Liver (tissue), 9 donors: ENCODE results near the gene DGKD. TPM values are rescaled to one million over a fixed set of nuclear protein-coding genes. Genes with fewer than 3 reads are reported as not detected.

ENCODE experiments used
- DNase-seq: peaks from one replicate; pipeline ENCODE4 v3.0.0-alpha.2; 2017; ENCODE audit warnings: low spot score
- H3K27ac ChIP-seq, 2 donors: one replicate each; pipeline ENCODE4 v1.7.0; 2013; ENCODE audit warnings: inconsistent platforms in 2 of 2, low read length in 2 of 2, control low read depth in 1 of 2, low read depth in 1 of 2, mild to moderate bottlenecking in 1 of 2
- H3K27me3 ChIP-seq, 4 donors: one replicate each; pipeline versions ENCODE4 v1.6.1 to v1.7.0; 2013; ENCODE audit warnings: low read length in 3 of 4, inconsistent platforms in 1 of 4, mild to moderate bottlenecking in 1 of 4, moderate library complexity in 1 of 4; ENCODE audit not compliant: control insufficient read depth in 4 of 4, insufficient read depth in 4 of 4
- H3K36me3 ChIP-seq, 4 donors: one replicate each; pipeline versions ENCODE4 v1.6.1 to v1.7.0; 2013; ENCODE audit warnings: low read length in 3 of 4, mild to moderate bottlenecking in 3 of 4, low read depth in 1 of 4, moderate library complexity in 1 of 4; ENCODE audit not compliant: control insufficient read depth in 4 of 4, insufficient read depth in 3 of 4
- H3K4me1 ChIP-seq, 4 donors: one replicate each; pipeline versions ENCODE4 v1.6.1 to v1.7.0; 2013; ENCODE audit warnings: low read length in 3 of 4, mild to moderate bottlenecking in 3 of 4, moderate library complexity in 1 of 4; ENCODE audit not compliant: control insufficient read depth in 4 of 4, insufficient read depth in 4 of 4
- H3K4me3 ChIP-seq, 3 donors: one replicate each; pipeline versions ENCODE4 v1.6.1 to v1.7.0; 2013; ENCODE audit warnings: low read length in 3 of 3, control low read depth in 1 of 3, low read depth in 1 of 3, mild to moderate bottlenecking in 1 of 3
- H3K9ac ChIP-seq, 2 donors: one replicate each; pipeline ENCODE4 v1.7.0; 2013; ENCODE audit warnings: low read length in 2 of 2, mild to moderate bottlenecking in 2 of 2, moderate library complexity in 2 of 2, control low read depth in 1 of 2, low read depth in 1 of 2
- H3K9me3 ChIP-seq, 4 donors: one replicate each; pipeline versions ENCODE4 v1.6.1 to v1.7.0; 2013; ENCODE audit warnings: low read length in 3 of 4; ENCODE audit not compliant: control insufficient read depth in 4 of 4
- ATF3 ChIP-seq: IDR thresholded peaks from 2 replicates; pipeline ENCODE4 v1.6.1; 2016; ENCODE audit warnings: antibody characterized with exemption
- CTCF ChIP-seq: fragments of 150-350 bp; IDR thresholded peaks from 2 replicates; pipeline ENCODE4 v1.5.1; 2017; ENCODE audit warnings: improper control_type of control experiment, low read depth, low read length; ENCODE audit not compliant: missing input control
- EGR1 ChIP-seq, 2 donors: IDR thresholded peaks; 2 replicates each; pipeline ENCODE4 v1.6.1; 2016 to 2018; ENCODE audit warnings: antibody characterized with exemption in 2 of 2, low read depth in 2 of 2
- FOXA1 ChIP-seq: IDR thresholded peaks from 2 replicates; pipeline ENCODE4 v1.6.1; 2016; ENCODE audit warnings: antibody characterized with exemption
- FOXA2 ChIP-seq: IDR thresholded peaks from 2 replicates; pipeline ENCODE4 v1.6.1; 2016; ENCODE audit warnings: antibody characterized with exemption
- GABPA ChIP-seq, 2 donors: IDR thresholded peaks in 1 of 2; conservative IDR thresholded peaks in 1 of 2; 2 replicates each; pipeline ENCODE4 v1.6.1; 2016; ENCODE audit warnings: antibody characterized with exemption in 2 of 2, mild to moderate bottlenecking in 1 of 2, moderate library complexity in 1 of 2
- HNF4A ChIP-seq, 2 donors: conservative IDR thresholded peaks; 2 replicates each; pipeline ENCODE4 v1.6.1; 2016; ENCODE audit warnings: antibody characterized with exemption in 2 of 2, mild to moderate bottlenecking in 2 of 2
- HNF4G ChIP-seq: IDR thresholded peaks from 2 replicates; pipeline ENCODE4 v1.6.1; 2016; ENCODE audit warnings: antibody characterized with exemption
- JUND ChIP-seq, 2 donors: IDR thresholded peaks; 2 replicates each; pipeline ENCODE4 v1.6.1; 2016; ENCODE audit warnings: antibody characterized with exemption in 2 of 2
- MAX ChIP-seq: IDR thresholded peaks from 2 replicates; pipeline ENCODE4 v1.6.1; 2016; ENCODE audit warnings: antibody characterized with exemption
- NR2F2 ChIP-seq: IDR thresholded peaks from 2 replicates; pipeline ENCODE4 v1.6.1; 2016; ENCODE audit warnings: antibody characterized with exemption
- RAD21 ChIP-seq, 2 donors: IDR thresholded peaks; 2 replicates each; pipeline ENCODE4 v1.6.1; 2016; ENCODE audit warnings: antibody characterized with exemption in 2 of 2, mild to moderate bottlenecking in 2 of 2
- REST ChIP-seq: IDR thresholded peaks from 2 replicates; pipeline ENCODE4 v1.6.1; 2016; ENCODE audit warnings: antibody characterized with exemption, mild to moderate bottlenecking
- SP1 ChIP-seq: IDR thresholded peaks from 2 replicates; pipeline ENCODE4 v1.6.1; 2018; ENCODE audit warnings: antibody characterized with exemption, mild to moderate bottlenecking
- TAF1 ChIP-seq: conservative IDR thresholded peaks from 2 replicates; pipeline ENCODE4 v1.6.1; 2016; ENCODE audit warnings: antibody characterized with exemption, mild to moderate bottlenecking
- YY1 ChIP-seq: IDR thresholded peaks from 2 replicates; pipeline ENCODE4 v1.6.1; 2016; ENCODE audit warnings: antibody characterized with exemption, mild to moderate bottlenecking
- ZBTB33 ChIP-seq: IDR thresholded peaks from 2 replicates; pipeline ENCODE4 v1.6.1; 2016; ENCODE audit warnings: antibody characterized with exemption
- WGBS: extraction: QIAGEN DNeasy Blood & Tissue Kit; methylation state at CpG from one replicate; pipeline ENCODE4 v1.1.7; 2013; 5-methylcytosine and 5-hydroxymethylcytosine counted together
- polyA plus RNA-seq, 2 donors: library from polyadenylated mRNA; stranded (reverse) in 1 of 2; unstranded in 1 of 2; fragments of 200-250 nt in 1 of 2; fragments of >200 nt in 1 of 2; fragmentation: Nextera tagmentation in 1 of 2; extraction: Ambion mirVana in 1 of 2; gene quantifications; one replicate each; pipeline versions ENCODE4 v1.2.1 to v1.2.3, GENCODE V29; 2013 to 2015
- total RNA-seq, 2 donors: library from RNA; depleted of rRNA; stranded (reverse); fragments of >200 nt; gene quantifications; one replicate each; pipeline ENCODE4 v1.2.3, GENCODE V29; 2014
- donor health status: healthy.
- donor health status: healthy.
- donor health status: healthy.
- donor health status: healthy.
- donor health status: healthy.

DGKD gene
- total and polyA plus RNA-seq, 4 donors: 4.8 to 16.4 (median 8.2) TPM

GRCh38 chr2:233343171-233343705 is 11.1 kb upstream of the DGKD start:
- H3K27me3 ChIP-seq: no peaks in the 10 kb centered on the region
- peaks cover 6 to 14% (median 9%) of the 10 kb centered on the region in 4 donors for H3K4me1 ChIP-seq
- no peak for TF ChIP-seq HNF4A (conservative IDR thresholded peaks at IDR 0.05)
- no peak for TF ChIP-seq TAF1
- TF ChIP-seq GABPA (IDR thresholded peaks at IDR 0.05 in 1 of 2, conservative IDR thresholded peaks at IDR 0.05 in 1 of 2): no peak
- TF ChIP-seq YY1: no peak
- no peak for TF ChIP-seq EGR1 (IDR thresholded peaks at IDR 0.05; ENCODE audit: low read depth in 2 of 2)
- TF ChIP-seq MAX: no peak
- TF ChIP-seq REST: no peak
- no peak for TF ChIP-seq FOXA2
- no peak for TF ChIP-seq JUND (IDR thresholded peaks at IDR 0.05)
- TF ChIP-seq FOXA1: no peak
- no peak for TF ChIP-seq ZBTB33
- TF ChIP-seq RAD21 (IDR thresholded peaks at IDR 0.05): no peak
- no peak for TF ChIP-seq SP1
- TF ChIP-seq CTCF: no peak
- no peak for TF ChIP-seq ATF3
- no peak for TF ChIP-seq NR2F2
- TF ChIP-seq HNF4G: no peak
- no peak for DNase-seq
- 98% methylated on average over 15 of the region's 15 CpGs for WGBS
- H3K9ac ChIP-seq: no peak overlapping the region
- no peaks in the 10 kb centered on the region for H3K9me3 ChIP-seq
- H3K4me3 ChIP-seq: no peak overlapping the region
- H3K27ac ChIP-seq: no peak overlapping the region
- no peaks in the 10 kb centered on the region for H3K36me3 ChIP-seq
